IMR-90 (cell line): ENCODE data around the gene GPC5. TPM values are rescaled to one million over a fixed set of nuclear protein-coding genes. Genes with fewer than 3 reads are reported as not detected.

Experiments
- ATAC-seq: fragments of 200-7000 bp; cut with Tn5 transposase; 2 replicates; pipeline ENCODE4 v1.9.1; 2020; ENCODE audit warnings: low read depth, mild to moderate bottlenecking, moderate library complexity
- BruUV-seq: library from RNA; stranded (reverse); fragments of 400-500 nt; replicated peaks from 2 replicates; lab custom pipeline; 2021; lab: Mats Ljungman, UMichigan
- CTCF ChIA-PET: fragments of 300-600 bp; formaldehyde crosslinking; extraction: SDS; loops from one replicate; lab custom pipeline; 2021; ENCODE audit warnings: antibody characterized with exemption; lab: Yijun Ruan, JAX
- POLR2A ChIA-PET: fragments of 300-600 bp; sonication (Branson Sonifier 250); formaldehyde crosslinking; loops from one replicate; lab custom pipeline; 2022; ENCODE audit warnings: antibody characterized with exemption; ENCODE audit not compliant: unreplicated experiment; lab: Charles Lee
- DNase-seq: peaks from one replicate; pipeline ENCODE4 v3.0.0; 2013
- H2AFZ ChIP-seq: replicated peaks from 2 replicates; pipeline ENCODE3; 2013; ENCODE audit warnings: low read length, mild to moderate bottlenecking; ENCODE audit not compliant: poor library complexity
- H2AK5ac ChIP-seq: 2 replicates; pipeline ENCODE4 v1.6.1; 2013; ENCODE audit warnings: low read depth, low read length, inconsistent platforms
- H2AK9ac ChIP-seq: replicated peaks from 2 replicates; pipeline ENCODE3; 2013; ENCODE audit warnings: mild to moderate bottlenecking, low read depth, low read length, moderate library complexity; ENCODE audit not compliant: poor library complexity
- H2BK120ac ChIP-seq: 2 replicates; pipeline ENCODE4 v1.6.1; 2013; ENCODE audit warnings: low read depth, low read length, inconsistent platforms
- H2BK15ac ChIP-seq: 3 replicates; pipeline ENCODE4 v1.6.1; 2013; ENCODE audit warnings: low read depth, low read length, inconsistent platforms
- H2BK20ac ChIP-seq: 2 replicates; pipeline ENCODE4 v1.6.1; 2013; ENCODE audit warnings: low read depth, mild to moderate bottlenecking, inconsistent platforms, low read length, moderate library complexity
- H2BK5ac ChIP-seq: 2 replicates; pipeline ENCODE4 v1.6.1; 2013; ENCODE audit warnings: mild to moderate bottlenecking, low read depth, low read length, inconsistent platforms; ENCODE audit not compliant: poor library complexity, severe bottlenecking
- H3K14ac ChIP-seq: replicated peaks from 2 replicates; pipeline ENCODE4 v1.6.1; 2013; ENCODE audit warnings: low read depth, low read length, inconsistent platforms
- H3K18ac ChIP-seq: 2 replicates; pipeline ENCODE4 v1.6.1; 2013; ENCODE audit warnings: low read depth, low read length, control low read depth
- H3K23ac ChIP-seq: 2 replicates; pipeline ENCODE4 v1.6.1; 2013; ENCODE audit warnings: low read depth, low read length, inconsistent platforms
- H3K27ac ChIP-seq: 2 replicates; pipeline ENCODE4 v1.5.1; 2013; ENCODE audit warnings: mild to moderate bottlenecking, control low read depth, low read length; ENCODE audit not compliant: insufficient read depth
- H3K27me3 ChIP-seq: 2 replicates; pipeline ENCODE4 v1.6.1; 2013; ENCODE audit warnings: low read length; ENCODE audit not compliant: control insufficient read depth, insufficient read depth
- H3K36me3 ChIP-seq: 2 replicates; pipeline ENCODE4 v1.6.1; 2013; ENCODE audit warnings: low read length, mixed read lengths; ENCODE audit not compliant: control insufficient read depth, insufficient read depth
- H3K4ac ChIP-seq: 2 replicates; pipeline ENCODE4 v1.6.1; 2013; ENCODE audit warnings: low read depth, low read length, inconsistent platforms
- H3K4me1 ChIP-seq: 2 replicates; pipeline ENCODE4 v1.6.1; 2013; ENCODE audit warnings: low read length, mixed read lengths; ENCODE audit not compliant: control insufficient read depth, insufficient read depth
- H3K4me2 ChIP-seq: 2 replicates; pipeline ENCODE4 v1.6.1; 2013; ENCODE audit warnings: low read depth, mild to moderate bottlenecking, control low read depth, low read length, moderate library complexity
- H3K4me3 ChIP-seq: 2 replicates; pipeline ENCODE4 v1.5.1; 2013; ENCODE audit warnings: low read depth, mild to moderate bottlenecking, control low read depth, low read length, moderate library complexity; ENCODE audit not compliant: insufficient read depth
- H3K56ac ChIP-seq: 2 replicates; pipeline ENCODE4 v1.6.1; 2013; ENCODE audit warnings: low read length, inconsistent platforms; ENCODE audit not compliant: insufficient read depth; ENCODE audit errors: extremely low read depth
- H3K79me1 ChIP-seq, 2 experiments: 2 replicates each; pipeline ENCODE4 v1.6.1; 2013; ENCODE audit warnings: low read length in 2 of 2, inconsistent platforms in 1 of 2, low read depth in 1 of 2
- H3K9ac ChIP-seq: 2 replicates; pipeline ENCODE4 v1.6.1; 2013; ENCODE audit warnings: low read depth, low read length, control low read depth
- H3K9me1 ChIP-seq: 2 replicates; pipeline ENCODE4 v1.6.1; 2013; ENCODE audit warnings: low read length, inconsistent platforms; ENCODE audit not compliant: insufficient read depth
- H3K9me3 ChIP-seq: 2 replicates; pipeline ENCODE4 v1.6.1; 2013; ENCODE audit warnings: low read length; ENCODE audit not compliant: control insufficient read depth, insufficient read depth
- H4K20me1 ChIP-seq: 2 replicates; pipeline ENCODE4 v1.6.1; 2013; ENCODE audit warnings: low read length, inconsistent platforms; ENCODE audit not compliant: insufficient read depth
- H4K5ac ChIP-seq: 2 replicates; pipeline ENCODE4 v1.6.1; 2013; ENCODE audit warnings: mild to moderate bottlenecking, low read depth, low read length, control low read depth
- H4K8ac ChIP-seq, 2 experiments: 2 replicates each; pipeline ENCODE4 v1.6.1; 2013; ENCODE audit warnings: low read depth in 2 of 2, low read length in 2 of 2, control low read depth in 1 of 2, inconsistent platforms in 1 of 2
- H4K91ac ChIP-seq: 2 replicates; pipeline ENCODE4 v1.6.1; 2013; ENCODE audit warnings: low read depth, low read length, inconsistent platforms; ENCODE audit not compliant: insufficient read depth
- CEBPB ChIP-seq: IDR thresholded peaks from 2 replicates; pipeline ENCODE4 v1.6.1; 2012; ENCODE audit warnings: low read depth, low read length, improper control_type of control experiment
- CHD1 ChIP-seq: IDR thresholded peaks from 2 replicates; pipeline ENCODE4 v1.6.1; 2012; ENCODE audit warnings: low read depth, low read length, improper control_type of control experiment
- RCOR1 ChIP-seq: IDR thresholded peaks from 2 replicates; pipeline ENCODE4 v1.6.1; 2012; ENCODE audit warnings: mild to moderate bottlenecking, low read length, improper control_type of control experiment; ENCODE audit not compliant: insufficient replicate concordance
- whole genome bisulfite sequencing, 2 experiments: methylation state at CpG; one replicate each; pipeline versions ENCODE4 v1.1.5 to v1.1.7; 2013; ENCODE audit warnings: missing lambda C conversion rate in 2 of 2; ENCODE audit not compliant: insufficient read length in 1 of 2; ENCODE audit errors: extremely low coverage in 2 of 2; 5-methylcytosine and 5-hydroxymethylcytosine counted together
- dilution Hi-C: fragments of 300-500 bp; cut with HindIII; formaldehyde crosslinking; loops from one replicate; pipeline ENCODE4 v1.14.3; 2018; ENCODE audit warnings: low sequenced_read_pairs; ENCODE audit not compliant: unreplicated experiment
- in situ Hi-C: fragments of 300-500 bp; cut with MboI; formaldehyde crosslinking; loops from 3 replicates; pipeline ENCODE4 v1.14.3; 2019; ENCODE audit warnings: low sequenced_read_pairs, inconsistent platforms, mixed read lengths
- intact Hi-C: fragments of 100-400 bp; cut with micrococcal nuclease; formaldehyde crosslinking; loops from 2 replicates; pipeline ENCODE4 v1.10.0; 2022
- polyA plus RNA-seq, 3 experiments: library from polyadenylated mRNA; depleted of rRNA; stranded (reverse); fragments of >200 nt; gene quantifications; 2 replicates each; pipeline ENCODE4 v1.2.3, GENCODE V29; 2012; ENCODE audit warnings: low replicate concordance in 1 of 3
- total RNA-seq: library from RNA; depleted of rRNA; stranded (reverse); fragments of >200 nt; gene quantifications from 2 replicates; pipeline ENCODE4 v1.2.3, GENCODE V29; 2012

The GPC5 gene
- total and polyA plus RNA-seq, 2 of the 4 experiments (the other 2 are of a cell fraction), result 0.94 to 1.8 TPM

DNA sequence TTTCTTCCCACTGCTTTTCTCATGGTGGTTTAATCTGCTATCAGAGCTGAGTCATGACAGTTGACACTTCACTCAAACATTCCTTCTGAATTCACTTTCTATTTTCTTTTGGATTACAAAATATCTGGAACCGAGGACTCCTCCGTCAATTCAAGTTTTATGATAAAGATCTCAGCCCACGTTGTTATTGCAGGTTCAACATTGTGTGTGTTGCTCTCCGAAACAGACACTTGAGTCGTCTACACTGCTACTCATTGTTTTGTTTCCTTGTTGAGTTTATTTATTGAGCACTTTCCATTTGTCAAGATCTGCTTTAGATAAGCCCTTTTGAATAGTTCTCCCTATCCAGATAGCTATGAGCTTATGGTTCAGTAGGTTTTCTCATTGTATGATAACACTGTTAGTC, 1192.1 kb downstream of the GPC5 start:
- Histone ChIP-seq H3K27ac (no peak overlapping the region), H3K23ac (no peak overlapping the region), H3K79me1 (no peaks in the 10 kb centered on the region), H2AK9ac (no peak overlapping the region), H3K9me1 (no peaks in the 10 kb centered on the region), H3K9me3 (peaks cover 2% of the 10 kb centered on the region; the same call in 1 of the 2 replicates), H3K9ac (no peak overlapping the region), H4K5ac (no peak overlapping the region), H2AFZ (no peak overlapping the region), H3K56ac (no peak overlapping the region), H3K4ac (no peak overlapping the region), H3K4me3 (no peak overlapping the region), H3K4me1 (no peaks in the 10 kb centered on the region), H2AK5ac (no peak overlapping the region), H4K8ac (no peak overlapping the region), H2BK20ac (no peak overlapping the region), H2BK15ac (no peak overlapping the region), H3K36me3 (no peaks in the 10 kb centered on the region), H4K91ac (no peak overlapping the region), H3K27me3 (no peaks in the 10 kb centered on the region), H2BK120ac (no peak overlapping the region), H4K20me1 (no peaks in the 10 kb centered on the region), H3K4me2 (no peak overlapping the region), H3K14ac (no peak overlapping the region), H2BK5ac (no peak overlapping the region), H3K18ac (no peak overlapping the region)
- ChIA-PET CTCF (no interaction called here), POLR2A (no interaction called here)
- in situ Hi-C loops (no loop called here), intact Hi-C loops (no loop called here), dilution Hi-C loops (no loop called here)
- no peak for TF ChIP-seq CHD1
- TF ChIP-seq CEBPB, result no peak
- no peak for TF ChIP-seq RCOR1
- WGBS, 2 experiments, result 47% methylated on average over 3 of the region's 5 CpGs; no CpG with 5 or more reads in 1 of the 2 experiments
- no TSS peak for BruUV-seq
- ATAC-seq (no peak), DNase-seq (peak; percentile 3)
